WTC11 (cell line): ENCODE measurements around the gene SMAD3. TPM values are rescaled to one million over a fixed set of nuclear protein-coding genes. Genes with fewer than 3 reads are reported as not detected.
A peak's percentile ranks its signal among the peaks of the same experiment; 100 is the strongest.

Experiments used
- ATAC-seq: fragments of 200-7000 bp; cut with Tn5 transposase; 2 replicates; pipeline ENCODE4 v1.10.0; 2021; ENCODE audit warnings: mild to moderate bottlenecking, moderate library complexity
- CTCF ChIA-PET: fragments of 300-600 bp; sonication (Branson Sonifier 250); formaldehyde crosslinking; loops from one replicate; lab custom pipeline; 2021; ENCODE audit warnings: antibody characterized with exemption; lab: Charles Lee
- POLR2A ChIA-PET: fragments of 350-600 bp; sonication (Branson Sonifier 250); formaldehyde crosslinking; loops from one replicate; lab custom pipeline; 2021; ENCODE audit warnings: antibody characterized with exemption; lab: Charles Lee
- DNase-seq: peaks from one replicate; pipeline ENCODE4 v3.0.0; 2021; ENCODE audit warnings: low spot score
- H3K27ac Mint-ChIP-seq: 2 replicates; pipeline ENCODE4 v1.8.0; 2021; ENCODE audit warnings: mixed read lengths
- H3K27me3 Mint-ChIP-seq: 2 replicates; pipeline ENCODE4 v1.8.0; 2021; ENCODE audit warnings: low read depth, mild to moderate bottlenecking, moderate library complexity, mixed read lengths
- H3K36me3 Mint-ChIP-seq: 2 replicates; pipeline ENCODE4 v1.8.0; 2021; ENCODE audit warnings: mixed read lengths
- H3K4me1 Mint-ChIP-seq: 2 replicates; pipeline ENCODE4 v1.8.0; 2022; ENCODE audit warnings: mixed read lengths
- H3K4me3 Mint-ChIP-seq: 2 replicates; pipeline ENCODE4 v1.8.0; 2021; ENCODE audit warnings: mild to moderate bottlenecking, moderate library complexity, mixed read lengths
- H3K9me3 Mint-ChIP-seq: 2 replicates; pipeline ENCODE4 v1.8.0; 2021; ENCODE audit warnings: mixed read lengths
- AFF4 ChIP-seq: sonication (generic); formaldehyde crosslinking; IDR thresholded peaks from 2 replicates; pipeline ENCODE4 v1.8.1; 2023; ENCODE audit warnings: mild to moderate bottlenecking, missing genetic modification reagents, borderline replicate concordance
- ATF2 ChIP-seq: sonication (generic); formaldehyde crosslinking; IDR thresholded peaks from 2 replicates; pipeline ENCODE4 v1.8.1; 2022; ENCODE audit warnings: low read depth, missing genetic modification reagents, borderline replicate concordance
- CREM ChIP-seq: sonication (generic); formaldehyde crosslinking; IDR thresholded peaks from 2 replicates; pipeline ENCODE4 v1.8.1; 2022; ENCODE audit warnings: mild to moderate bottlenecking, missing genetic modification reagents, moderate library complexity
- CTCF ChIP-seq: fragments of 200-600 bp; IDR thresholded peaks from 2 replicates; pipeline ENCODE4 v1.8.0; 2022; ENCODE audit warnings: antibody characterized with exemption
- ETV6 ChIP-seq: sonication (generic); formaldehyde crosslinking; IDR thresholded peaks from 2 replicates; pipeline ENCODE4 v1.8.1; 2022; ENCODE audit warnings: mild to moderate bottlenecking, missing genetic modification reagents
- FOXJ3 ChIP-seq: sonication (generic); formaldehyde crosslinking; IDR thresholded peaks from 2 replicates; pipeline ENCODE4 v1.9.0; 2021; ENCODE audit warnings: missing genetic modification reagents, mild to moderate bottlenecking, borderline replicate concordance
- FOXP1 ChIP-seq: sonication (generic); formaldehyde crosslinking; IDR thresholded peaks from 2 replicates; pipeline ENCODE4 v1.8.0; 2022; ENCODE audit warnings: missing genetic modification reagents, mild to moderate bottlenecking, moderate library complexity, borderline replicate concordance
- NFE2L1 ChIP-seq: sonication (generic); formaldehyde crosslinking; IDR thresholded peaks from 2 replicates; pipeline ENCODE4 v1.8.1; 2023; ENCODE audit warnings: missing genetic modification reagents
- NFYB ChIP-seq: sonication (generic); formaldehyde crosslinking; conservative IDR thresholded peaks from 2 replicates; pipeline ENCODE4 v1.8.0; 2022; ENCODE audit warnings: low read depth, missing genetic modification reagents
- OVOL2 ChIP-seq: fragments of 250-450 bp; sonication (Bioruptor Pico); IDR thresholded peaks from 2 replicates; pipeline ENCODE4 v1.9.0; 2021; ENCODE audit warnings: mild to moderate bottlenecking, borderline replicate concordance
- SOX15 ChIP-seq: fragments of 250-450 bp; sonication (Bioruptor Pico); IDR thresholded peaks from 2 replicates; pipeline ENCODE4 v1.9.0; 2021; ENCODE audit warnings: mild to moderate bottlenecking
- SP1 ChIP-seq: sonication (generic); formaldehyde crosslinking; conservative IDR thresholded peaks from 2 replicates; pipeline ENCODE4 v1.8.1; 2022; ENCODE audit warnings: missing genetic modification reagents
- TEAD4 ChIP-seq: sonication (generic); formaldehyde crosslinking; IDR thresholded peaks from 2 replicates; pipeline ENCODE4 v1.8.0; 2022; ENCODE audit warnings: mild to moderate bottlenecking, missing genetic modification reagents
- USF1 ChIP-seq: sonication (generic); formaldehyde crosslinking; IDR thresholded peaks from 2 replicates; pipeline ENCODE4 v1.8.0; 2022; ENCODE audit warnings: mild to moderate bottlenecking, missing genetic modification reagents
- ZBTB21 ChIP-seq: sonication (generic); formaldehyde crosslinking; IDR thresholded peaks from 2 replicates; pipeline ENCODE4 v1.8.1; 2023; ENCODE audit warnings: mild to moderate bottlenecking, missing genetic modification reagents, borderline replicate concordance
- ZNF219 ChIP-seq: sonication (generic); formaldehyde crosslinking; IDR thresholded peaks from 2 replicates; pipeline ENCODE4 v1.8.0; 2023; ENCODE audit warnings: missing genetic modification reagents, mild to moderate bottlenecking, borderline replicate concordance
- ZNF423 ChIP-seq: fragments of 250-450 bp; sonication (Bioruptor Pico); IDR thresholded peaks from 2 replicates; pipeline ENCODE4 v2.1.2; 2022; ENCODE audit warnings: mild to moderate bottlenecking, moderate library complexity
- total RNA-seq: library from RNA; stranded (reverse); gene quantifications from 3 replicates; pipeline ENCODE4 v1.2.3, GENCODE V29; 2021
- TF ChIP-seq, protein P1 (sequence below): sonication (generic); formaldehyde crosslinking; IDR thresholded peaks from 2 replicates; pipeline ENCODE4 v1.8.0; 2023; ENCODE audit warnings: mild to moderate bottlenecking, missing genetic modification reagents
- TF ChIP-seq, protein P2 (sequence below): fragments of 250-450 bp; sonication (Bioruptor Pico); IDR thresholded peaks from 2 replicates; pipeline ENCODE4 v1.9.0; 2021; ENCODE audit warnings: moderate library complexity, mild to moderate bottlenecking, inconsistent platforms, borderline replicate concordance

Gene SMAD3
- total RNA-seq, 1 experiment from 2014 or later = 34.6 TPM

- H3K27ac Mint-ChIP-seq = peak overlapping the region; percentile 84
- H3K4me1 Mint-ChIP-seq = peaks cover 98% of the 10 kb centered on the region
Measured at GRCh38 chr15:67145312-67145610, 79.9 kb downstream of the SMAD3 start.

GRCh38 chr15:67145710-67146109 is 80.3 kb downstream of the SMAD3 start:
- Mint-ChIP-seq H3K4me1 (peaks cover 97% of the 10 kb centered on the region), H3K9me3 (no peaks in the 10 kb centered on the region), H3K36me3 (no peaks in the 10 kb centered on the region), H3K4me3 (no peak overlapping the region), H3K27ac (peak overlapping the region; percentile 84; the same call in 1 of the 2 replicates), H3K27me3 (no peaks in the 10 kb centered on the region; the same call in 1 of the 2 replicates)
- POLR2A ChIA-PET = no interaction called here
- CTCF ChIA-PET = interaction anchor here (1.3 kb wide), 1 partner anchor 82 kb away, joined by 4 read pairs; no protein-coding TSS in a partner anchor
- ATAC-seq (no peak), DNase-seq (no peak)
- TF ChIP-seq CREM (CRISPR knock-in tag) (no peak), TEAD4 (CRISPR knock-in tag) (no peak), ATF2 (CRISPR knock-in tag) (no peak), OVOL2 (no peak), CTCF (no peak)

More at GRCh38 chr15:67145312-67145610, 79.9 kb downstream of the SMAD3 start:
- ATAC-seq = no peak
- no peak for TF ChIP-seq FOXP1
- TF ChIP-seq USF1 (CRISPR knock-in tag) = no peak
- TF ChIP-seq ZBTB21 (CRISPR knock-in tag) = no peak
- no peak for TF ChIP-seq SOX15
- no peak for TF ChIP-seq NFYB
- TF ChIP-seq ETV6 (CRISPR knock-in tag) = no peak
- no peak for TF ChIP-seq AFF4 (CRISPR knock-in tag)
- TF ChIP-seq FOXJ3 = no peak
- TF ChIP-seq SP1 = no peak
- no peak for TF ChIP-seq ZNF423
- TF ChIP-seq, protein P1, sequence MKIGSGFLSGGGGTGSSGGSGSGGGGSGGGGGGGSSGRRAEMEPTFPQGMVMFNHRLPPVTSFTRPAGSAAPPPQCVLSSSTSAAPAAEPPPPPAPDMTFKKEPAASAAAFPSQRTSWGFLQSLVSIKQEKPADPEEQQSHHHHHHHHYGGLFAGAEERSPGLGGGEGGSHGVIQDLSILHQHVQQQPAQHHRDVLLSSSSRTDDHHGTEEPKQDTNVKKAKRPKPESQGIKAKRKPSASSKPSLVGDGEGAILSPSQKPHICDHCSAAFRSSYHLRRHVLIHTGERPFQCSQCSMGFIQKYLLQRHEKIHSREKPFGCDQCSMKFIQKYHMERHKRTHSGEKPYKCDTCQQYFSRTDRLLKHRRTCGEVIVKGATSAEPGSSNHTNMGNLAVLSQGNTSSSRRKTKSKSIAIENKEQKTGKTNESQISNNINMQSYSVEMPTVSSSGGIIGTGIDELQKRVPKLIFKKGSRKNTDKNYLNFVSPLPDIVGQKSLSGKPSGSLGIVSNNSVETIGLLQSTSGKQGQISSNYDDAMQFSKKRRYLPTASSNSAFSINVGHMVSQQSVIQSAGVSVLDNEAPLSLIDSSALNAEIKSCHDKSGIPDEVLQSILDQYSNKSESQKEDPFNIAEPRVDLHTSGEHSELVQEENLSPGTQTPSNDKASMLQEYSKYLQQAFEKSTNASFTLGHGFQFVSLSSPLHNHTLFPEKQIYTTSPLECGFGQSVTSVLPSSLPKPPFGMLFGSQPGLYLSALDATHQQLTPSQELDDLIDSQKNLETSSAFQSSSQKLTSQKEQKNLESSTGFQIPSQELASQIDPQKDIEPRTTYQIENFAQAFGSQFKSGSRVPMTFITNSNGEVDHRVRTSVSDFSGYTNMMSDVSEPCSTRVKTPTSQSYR (CRISPR knock-in tag) = no peak
- TF ChIP-seq, protein P2, sequence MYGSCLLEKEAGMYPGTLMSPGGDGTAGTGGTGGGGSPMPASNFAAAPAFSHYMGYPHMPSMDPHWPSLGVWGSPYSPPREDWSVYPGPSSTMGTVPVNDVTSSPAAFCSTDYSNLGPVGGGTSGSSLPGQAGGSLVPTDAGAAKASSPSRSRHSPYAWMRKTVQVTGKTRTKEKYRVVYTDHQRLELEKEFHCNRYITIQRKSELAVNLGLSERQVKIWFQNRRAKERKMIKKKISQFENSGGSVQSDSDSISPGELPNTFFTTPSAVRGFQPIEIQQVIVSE (CRISPR knock-in tag) = no peak
- no peak for TF ChIP-seq NFE2L1
- TF ChIP-seq ZNF219 (CRISPR knock-in tag) = no peak
- Mint-ChIP-seq H3K9me3 (no peaks in the 10 kb centered on the region), H3K27me3 (no peaks in the 10 kb centered on the region; the same call in 1 of the 2 replicates), H3K4me3 (no peak overlapping the region), H3K36me3 (no peaks in the 10 kb centered on the region)
- POLR2A ChIA-PET = no interaction called here
- DNase-seq = no peak
- CTCF ChIA-PET = interaction anchor here (1.0 kb wide), 1 partner anchor 20 kb away, joined by 3 read pairs; no protein-coding TSS in a partner anchor
